OCI-LY7 (cell line): ENCODE measurements around the gene CCDC30.

Experiments
- CTCF ChIP-seq: fragments of 200-600 bp; sonication (generic); conservative IDR thresholded peaks from 2 replicates; pipeline ENCODE4 v1.5.1; 2014; ENCODE audit warnings: mild to moderate bottlenecking, antibody characterized with exemption, low read length, moderate library complexity, mixed read lengths
- EZH2phosphoT487 ChIP-seq: fragments of 200-600 bp; sonication (generic); IDR thresholded peaks from 2 replicates; pipeline ENCODE4 v1.6.1; 2018; ENCODE audit warnings: low read depth, borderline replicate concordance, mild to moderate bottlenecking, mixed run types, antibody characterized with exemption, low read length, moderate library complexity, mixed read lengths

- TF ChIP-seq CTCF (no peak), EZH2phosphoT487 (no peak)
Observed at GRCh38 chr1:42524330-42524729, 61.2 kb downstream of the CCDC30 start.
